C4-2B (cell line): ENCODE data around the gene KRTDAP.
A peak's percentile ranks its signal among the peaks of the same experiment; 100 is the strongest.

Experiments used
- H3K27ac ChIP-seq: fragments of 450-650 bp; 2 replicates; pipeline ENCODE4 v1.5.1; 2017
- CTCF ChIP-seq: fragments of 450-650 bp; conservative IDR thresholded peaks from 2 replicates; pipeline ENCODE4 v1.5.1; 2017; ENCODE audit warnings: mild to moderate bottlenecking
- ZFX ChIP-seq: fragments of 450-650 bp; IDR thresholded peaks from 2 replicates; pipeline ENCODE4 v1.6.1; 2017

Gene KRTDAP

GRCh38 chr19:35501684-35502083 lies 11.4 kb upstream of the KRTDAP start:
- TF ChIP-seq CTCF (no peak), ZFX (no peak)
- H3K27ac ChIP-seq: no peak overlapping the region

GRCh38 chr19:35500611-35501010 lies 10.3 kb upstream of the KRTDAP start:
- H3K27ac ChIP-seq: no peak overlapping the region
- TF ChIP-seq ZFX (no peak), CTCF (no peak)

GRCh38 chr19:35498984-35499527 lies 8.8 kb upstream of the KRTDAP start:
- TF ChIP-seq ZFX (no peak), CTCF (no peak)
- H3K27ac ChIP-seq: no peak overlapping the region

- H3K27ac ChIP-seq: no peak overlapping the region
- TF ChIP-seq CTCF (no peak), ZFX (no peak)
Measured at GRCh38 chr19:35498220-35498619, 8.0 kb upstream of the KRTDAP start.

GRCh38 chr19:35497406-35497805 lies 7.1 kb upstream of the KRTDAP start:
- TF ChIP-seq ZFX: no peak

GRCh38 chr19:35495107-35496064 lies 5.1 kb upstream of the KRTDAP start:
- peak; percentile 95 for TF ChIP-seq CTCF
- TF ChIP-seq ZFX: no peak
- no peak overlapping the region for H3K27ac ChIP-seq

More at GRCh38 chr19:35497406-35497805, 7.1 kb upstream of the KRTDAP start:
- H3K27ac ChIP-seq: no peak overlapping the region

- no peak for TF ChIP-seq ZFX
- no peak overlapping the region for H3K27ac ChIP-seq
Measured at GRCh38 chr19:35493971-35494370, 3.7 kb upstream of the KRTDAP start.

GRCh38 chr19:35491836-35492360 lies 1.6 kb upstream of the KRTDAP start:
- H3K27ac ChIP-seq: no peak overlapping the region
- TF ChIP-seq ZFX (no peak), CTCF (no peak)
